Thyroid gland (tissue), 4 donors: Measurements from ENCODE around the gene PLCL1.

Experiments
- CTCF ChIP-seq, 6 experiments: fragments of 200-600 bp in 3 of 6; fragments of 450-650 bp in 3 of 6; sonication (generic) in 3 of 6; IDR thresholded peaks; one replicate each; pipeline ENCODE4 v1.5.1; 2016 to 2019; ENCODE audit warnings: antibody characterized with exemption in 6 of 6, mild to moderate bottlenecking in 2 of 6, inconsistent platforms in 1 of 6, moderate library complexity in 1 of 6
- POLR2A ChIP-seq, 2 donors: fragments of 450-650 bp; IDR thresholded peaks; one replicate each; pipeline ENCODE4 v1.6.1; 2017; ENCODE audit warnings: antibody characterized with exemption in 2 of 2, mild to moderate bottlenecking in 2 of 2, moderate library complexity in 1 of 2

GRCh38 chr2:197885126-197885525 lies 80.7 kb downstream of the PLCL1 start:
- TF ChIP-seq CTCF (IDR thresholded peaks at IDR 0.05) (no peak), POLR2A (IDR thresholded peaks at IDR 0.05) (no peak)
